ENCODE data around the gene SMOC1. TPM values are rescaled to one million over a fixed set of nuclear protein-coding genes. Genes with fewer than 3 reads are reported as not detected.

SMOC1 gene
- total RNA-seq, 1 donor from 2014 or later: 5.2 TPM

DNA sequence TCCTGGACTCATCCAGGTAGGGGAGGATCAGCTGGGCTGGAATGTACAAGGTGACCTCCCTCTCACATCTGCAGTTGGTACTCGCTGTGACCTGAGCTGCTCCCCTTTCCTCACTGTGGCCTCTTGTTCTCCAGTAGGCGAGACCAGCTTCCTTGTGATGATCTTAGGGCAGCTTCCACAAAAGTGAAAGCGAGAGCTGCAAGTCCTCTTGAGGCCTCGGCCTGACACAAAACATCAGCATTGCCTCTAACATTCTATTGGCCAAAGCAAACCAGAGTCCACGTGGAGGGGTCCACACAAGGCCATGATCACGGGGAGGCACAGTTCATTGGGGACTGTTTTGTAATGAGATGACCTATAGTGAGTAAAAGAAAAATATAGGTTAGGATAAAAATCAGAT is 127.5 kb downstream of the SMOC1 start:
- DNase-seq (ENCODE audit: low read depth in 2 of 2): no peak

DNA sequence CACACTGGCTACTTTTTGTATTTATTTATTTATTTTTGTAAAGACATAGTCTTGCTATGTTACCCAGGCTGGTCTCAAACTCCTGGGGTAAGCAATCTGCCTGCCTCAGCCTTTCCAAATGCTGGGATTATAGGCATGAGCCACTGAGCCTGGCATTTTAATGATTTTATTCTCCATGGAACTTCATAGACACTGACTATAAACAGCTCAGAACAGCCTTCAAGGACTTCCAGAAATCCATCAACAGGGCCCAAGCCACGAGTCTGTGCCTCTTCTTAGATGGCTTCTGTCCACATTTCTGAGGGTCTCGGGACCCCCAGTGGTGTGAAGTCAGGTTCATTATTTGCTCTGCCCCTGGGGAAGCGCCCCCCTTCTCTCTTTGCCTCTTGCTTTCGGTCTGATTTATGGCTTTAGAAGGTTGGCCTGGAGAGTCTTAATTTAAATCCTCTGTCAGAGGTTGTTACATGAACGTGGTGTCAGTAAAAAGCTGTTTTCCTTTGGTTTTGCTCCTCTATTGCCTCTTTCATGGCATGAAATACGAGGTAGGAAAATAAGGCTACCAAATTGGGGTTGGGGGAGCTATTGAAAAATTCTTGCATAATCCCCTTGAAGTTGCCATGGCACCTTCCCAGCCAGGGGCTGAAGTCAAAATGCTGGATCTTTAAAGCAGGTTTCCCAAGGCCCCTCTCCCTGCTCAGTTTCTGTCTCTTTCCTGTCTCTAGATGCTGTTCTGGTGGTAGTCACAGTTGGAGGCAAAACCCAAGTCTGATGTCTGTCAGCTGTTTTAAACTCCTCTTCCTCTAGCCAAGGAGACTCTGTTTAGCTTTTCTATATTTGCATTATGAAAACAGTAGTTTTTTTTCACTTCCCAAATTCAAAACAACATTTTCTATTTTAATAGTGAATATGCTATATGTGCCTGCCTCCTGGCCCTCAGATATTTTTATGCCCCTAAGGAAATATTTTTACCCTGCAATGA is 129.4 kb downstream of the SMOC1 start:
- DNase-seq (ENCODE audit: low read depth in 2 of 2): no peak

GRCh38 chr14:70009961-70010360 is 130.7 kb downstream of the SMOC1 start:
- DNase-seq (ENCODE audit: low read depth in 2 of 2): no peak

DNA sequence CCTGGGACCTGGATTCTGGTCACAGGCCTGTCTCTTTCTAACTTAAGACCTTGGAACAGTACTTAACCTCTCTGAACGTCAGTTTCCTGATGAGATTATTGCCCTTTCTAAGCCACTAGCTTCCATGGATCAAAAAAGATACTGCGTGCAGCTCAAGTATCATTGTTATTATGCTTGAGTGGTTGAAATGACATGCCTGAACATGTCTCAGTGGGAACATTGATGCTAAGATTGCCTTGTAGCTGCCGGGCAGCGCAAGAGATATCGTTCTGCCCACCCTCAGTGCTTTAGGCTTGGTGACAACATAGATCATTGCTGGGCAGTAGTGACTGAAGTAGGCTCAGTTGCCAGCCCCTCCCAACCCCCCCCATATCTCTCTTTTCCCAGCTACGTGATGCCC is 131.9 kb downstream of the SMOC1 start:
- DNase-seq (ENCODE audit: low read depth in 2 of 2): no peak

DNA sequence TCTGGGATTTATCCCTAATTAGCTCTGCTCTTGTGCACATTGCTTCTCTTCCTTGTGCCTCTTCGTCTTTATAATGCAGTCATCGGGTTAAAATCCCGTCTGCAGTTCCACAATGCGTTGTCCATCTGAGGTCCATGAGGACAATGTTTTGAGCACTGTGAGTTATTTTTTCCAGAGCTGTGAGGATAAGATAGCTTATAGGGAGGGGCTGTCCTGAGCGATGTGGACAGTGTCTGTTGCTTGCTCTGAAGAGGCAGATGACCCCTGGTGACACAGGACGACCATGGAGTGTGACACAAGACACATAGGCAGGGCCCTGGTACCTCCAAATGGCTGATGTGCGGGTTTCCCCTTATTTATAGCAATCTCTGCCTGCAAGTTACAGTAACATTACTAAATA is 132.5 kb downstream of the SMOC1 start:
- no peak for DNase-seq (ENCODE audit: low read depth in 2 of 2)

DNA sequence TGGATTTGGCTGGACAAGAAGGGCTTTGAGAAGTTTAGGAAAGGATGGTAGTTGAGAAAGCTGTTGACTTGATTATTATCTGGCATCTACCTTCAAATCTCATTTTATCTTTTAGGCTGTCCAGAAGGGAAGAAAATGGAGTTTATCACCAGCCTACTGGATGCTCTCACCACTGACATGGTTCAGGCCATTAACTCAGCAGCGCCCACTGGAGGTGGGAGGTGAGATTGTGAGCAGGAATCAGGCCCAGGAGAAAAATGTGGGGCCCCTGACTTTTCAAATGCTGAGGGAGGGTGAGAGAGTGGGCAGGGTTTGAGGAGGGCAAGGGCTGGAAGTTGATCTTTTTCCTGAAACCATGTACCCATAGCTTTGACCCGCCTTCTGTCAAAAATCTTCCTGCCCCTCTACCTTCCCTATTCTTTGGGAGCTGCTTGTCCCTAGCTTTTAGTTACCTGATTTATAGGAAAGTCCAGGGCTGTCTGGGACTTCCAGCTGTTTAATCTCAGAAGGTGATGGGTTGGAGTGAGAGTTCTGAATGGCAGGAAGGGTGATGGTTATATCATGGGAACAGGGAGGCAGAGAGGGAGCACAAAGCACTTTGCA is 134.2 kb downstream of the SMOC1 start:
- peak; percentile 44 to 46 for DNase-seq (ENCODE audit: low read depth in 2 of 2)

- DNase-seq (ENCODE audit: low read depth in 2 of 2): no peak
Observed at GRCh38 chr14:70014406-70015095, 135.3 kb downstream of the SMOC1 start.

DNA sequence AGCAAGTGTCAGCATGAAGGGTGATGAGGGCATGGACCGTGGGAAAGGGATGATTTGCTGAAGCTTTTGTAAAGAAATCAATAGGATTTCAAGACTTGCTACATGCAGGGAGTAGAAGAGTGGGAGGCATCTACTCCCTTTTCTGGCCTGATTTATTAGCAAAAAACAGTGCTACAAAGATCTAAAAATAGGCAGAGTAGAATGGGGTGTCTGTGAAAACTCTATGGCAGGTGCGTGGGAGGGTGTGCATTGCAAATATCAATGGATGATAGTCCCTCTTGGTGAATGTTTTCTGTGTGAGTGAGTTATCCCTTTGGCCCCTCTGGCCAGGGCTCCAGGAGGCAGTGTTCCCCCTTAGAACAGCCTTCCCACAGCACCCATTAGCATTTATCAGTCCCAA is 139.0 kb downstream of the SMOC1 start:
- no peak for DNase-seq (ENCODE audit: low read depth in 2 of 2)

- DNase-seq (ENCODE audit: low read depth in 2 of 2): no peak
Observed at GRCh38 chr14:70018713-70019211, 139.5 kb downstream of the SMOC1 start.

DNA sequence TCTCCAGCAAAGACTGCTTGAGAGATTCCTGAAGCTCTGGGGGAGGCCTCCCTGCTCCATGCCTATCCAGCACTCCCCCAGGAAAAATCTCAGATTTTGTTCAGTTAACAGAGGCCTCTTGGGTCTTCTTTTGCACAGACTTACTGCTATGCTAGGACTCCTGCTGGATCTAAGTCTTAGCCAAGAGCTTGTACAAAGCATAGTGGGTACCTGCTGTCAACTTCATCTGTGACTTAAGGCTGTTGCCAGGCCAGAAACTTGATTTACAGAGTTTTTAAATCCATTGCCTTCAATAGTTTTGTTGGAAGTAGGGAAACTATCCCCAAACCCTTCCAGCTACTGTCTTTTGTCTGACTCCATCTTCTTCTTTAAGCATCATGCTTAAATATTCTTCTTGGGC is 140.5 kb downstream of the SMOC1 start:
- no peak for DNase-seq (ENCODE audit: low read depth in 2 of 2)

DNA sequence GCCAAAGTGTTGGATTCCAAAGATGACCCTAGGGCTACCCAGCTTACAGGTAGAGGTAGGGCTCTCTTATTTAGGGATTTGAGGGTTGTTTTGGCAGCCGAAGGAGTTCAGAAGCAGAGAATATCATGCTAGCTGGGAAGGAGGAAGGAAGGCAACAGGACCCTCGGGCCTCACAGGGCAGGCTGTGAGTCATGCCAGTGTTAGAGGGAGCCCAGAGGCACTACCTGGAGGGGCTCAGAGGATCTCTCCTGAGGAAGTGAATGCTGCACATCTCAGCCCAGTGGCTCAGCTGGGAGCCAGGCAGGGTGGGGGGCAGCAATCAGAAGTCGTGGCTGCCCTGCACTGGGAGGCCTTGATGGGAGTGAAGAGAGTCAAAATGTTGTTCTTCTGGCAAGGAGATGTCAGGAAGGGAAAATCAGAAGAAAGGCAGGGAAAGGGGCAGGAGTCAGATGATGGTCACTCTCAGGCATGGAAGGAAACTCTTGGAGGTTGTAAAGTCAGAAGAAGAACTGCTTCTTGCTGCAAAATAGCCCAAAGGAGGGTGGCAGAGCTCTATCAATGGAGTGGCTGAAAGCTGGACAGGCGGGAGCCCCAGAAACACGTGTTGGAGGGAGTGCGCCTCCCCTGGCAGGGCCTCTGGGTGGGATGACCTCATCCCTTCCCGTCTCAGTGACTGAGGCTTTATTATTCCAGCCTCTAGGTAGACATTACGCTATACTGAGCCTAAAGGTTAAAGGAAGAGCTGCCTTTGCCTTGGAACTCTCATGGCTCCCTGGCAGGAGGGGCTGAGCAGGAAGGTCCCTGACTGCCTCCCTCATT is 141.3 kb downstream of the SMOC1 start:
- peak in 1 of 2 donors; percentile 52 for DNase-seq (ENCODE audit: low read depth in 2 of 2)

- no peak for DNase-seq (ENCODE audit: low read depth in 2 of 2)
Observed at GRCh38 chr14:70021548-70022220, 142.5 kb downstream of the SMOC1 start.

DNA sequence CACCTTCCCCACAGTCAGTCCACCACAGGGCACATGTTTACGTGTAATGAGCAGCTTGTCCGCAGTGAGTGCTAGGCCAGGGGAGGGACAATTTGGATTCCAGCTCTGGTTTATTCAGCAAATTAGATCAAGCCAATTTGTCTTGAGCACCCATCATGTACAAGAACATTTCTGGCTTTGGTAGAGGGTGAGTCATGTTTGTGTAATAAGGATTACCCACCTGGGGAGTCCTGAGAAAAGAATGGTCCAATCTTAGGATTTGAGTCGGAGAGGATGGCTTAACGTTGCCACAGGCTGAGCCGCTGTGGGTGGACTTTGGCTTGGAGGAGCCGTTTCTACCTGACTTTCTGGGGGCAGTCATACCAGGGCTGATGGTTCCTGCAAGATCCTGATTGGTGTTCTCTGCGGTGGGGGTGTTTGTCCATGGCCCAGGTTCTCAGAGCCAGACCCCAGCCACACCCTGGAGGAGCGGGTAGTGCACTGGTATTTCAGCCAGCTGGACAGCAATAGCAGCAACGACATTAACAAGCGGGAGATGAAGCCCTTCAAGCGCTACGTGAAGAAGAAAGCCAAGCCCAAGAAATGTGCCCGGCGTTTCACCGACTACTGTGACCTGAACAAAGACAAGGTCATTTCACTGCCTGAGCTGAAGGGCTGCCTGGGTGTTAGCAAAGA is 143.7 kb downstream of the SMOC1 start:
- no peak for DNase-seq (ENCODE audit: low read depth in 2 of 2)

- peak in 1 of 2 donors; percentile 27 for DNase-seq (ENCODE audit: low read depth in 2 of 2)
Observed at GRCh38 chr14:70023871-70024270, 144.7 kb downstream of the SMOC1 start.

- peak; percentile 61 to 73 for DNase-seq (ENCODE audit: low read depth in 2 of 2)
Observed at GRCh38 chr14:70027785-70028428, 148.7 kb downstream of the SMOC1 start.

- no peak for DNase-seq (ENCODE audit: low read depth in 2 of 2)
Observed at GRCh38 chr14:70029296-70030132, 150.3 kb downstream of the SMOC1 start.

GRCh38 chr14:70032016-70032415 is 152.8 kb downstream of the SMOC1 start:
- DNase-seq (ENCODE audit: low read depth in 2 of 2): no peak

DNA sequence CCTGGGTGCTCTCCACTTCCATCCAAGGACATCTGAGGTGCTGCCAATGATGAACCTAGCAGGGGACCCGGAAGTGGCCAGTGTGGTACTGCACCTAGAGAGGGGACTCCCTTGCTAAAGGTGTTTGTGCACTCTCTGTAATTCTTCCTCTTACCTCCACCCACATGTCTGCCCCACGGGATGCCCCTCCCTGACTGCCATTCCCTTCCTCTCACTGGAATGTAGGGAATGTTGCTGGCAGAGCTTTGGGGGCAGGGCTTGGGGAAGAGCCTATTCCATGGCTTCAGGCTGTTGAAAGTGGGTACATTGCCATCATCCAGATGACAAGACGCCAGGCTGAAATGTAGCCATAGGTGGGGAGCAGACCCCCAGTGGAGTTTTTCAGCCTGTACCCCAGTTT is 153.2 kb downstream of the SMOC1 start:
- peak in 1 of 2 donors; percentile 30 for DNase-seq (ENCODE audit: low read depth in 2 of 2)

DNA sequence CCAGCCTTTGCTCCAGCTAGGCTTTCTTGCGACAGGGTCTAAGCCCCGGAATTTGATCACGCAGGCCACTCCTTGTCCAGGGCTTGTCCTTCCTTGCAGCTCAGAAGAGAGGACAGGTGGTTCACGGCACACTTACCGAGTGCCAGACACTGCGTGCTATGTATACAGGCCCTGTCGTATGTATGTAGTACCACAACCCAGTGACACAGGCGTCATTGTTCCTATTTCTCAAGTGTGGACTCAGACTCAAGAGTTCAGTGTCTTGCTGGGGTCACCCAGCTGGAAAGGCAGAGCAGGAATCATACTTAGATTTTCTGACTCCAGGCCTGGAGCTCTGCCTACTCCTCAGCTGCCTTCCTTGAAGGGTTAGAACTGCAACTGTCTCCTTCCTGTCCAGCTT is 153.9 kb downstream of the SMOC1 start:
- DNase-seq (ENCODE audit: low read depth in 2 of 2): no peak

Measured in lung microvascular endothelial cell (primary cell).